Ascending aorta (tissue), 2 donors: ENCODE data around the gene ADRM1. TPM values are rescaled to one million over a fixed set of nuclear protein-coding genes. Genes with fewer than 3 reads are reported as not detected.

ENCODE experiments used
- DNase-seq, 2 donors: peaks; one replicate each; pipeline ENCODE4 v3.0.0-alpha.2; 2019; ENCODE audit warnings: low spot score in 2 of 2
- H3K27ac ChIP-seq, 2 donors: fragments of 200-600 bp; sonication (generic); one replicate each; pipeline ENCODE4 v1.5.1; 2016 to 2017; ENCODE audit warnings: mild to moderate bottlenecking in 1 of 2
- H3K27me3 ChIP-seq: fragments of 200-600 bp; sonication (generic); one replicate; pipeline ENCODE4 v1.5.1; 2017
- H3K36me3 ChIP-seq, 2 donors: fragments of 200-600 bp; sonication (generic); one replicate each; pipeline ENCODE4 v1.5.1; 2016
- H3K4me1 ChIP-seq, 2 donors: fragments of 200-600 bp; sonication (generic); one replicate each; pipeline ENCODE4 v1.5.1; 2016 to 2017; ENCODE audit warnings: mild to moderate bottlenecking in 1 of 2
- H3K4me3 ChIP-seq, 2 donors: fragments of 200-600 bp; sonication (generic); one replicate each; pipeline ENCODE4 v1.5.1; 2016 to 2017; ENCODE audit warnings: mild to moderate bottlenecking in 1 of 2
- H3K9me3 ChIP-seq, 2 donors: fragments of 200-600 bp; sonication (generic); one replicate each; pipeline ENCODE4 v1.5.1; 2016
- intact Hi-C: fragments of 100-400 bp; cut with DNase I; formaldehyde crosslinking; loops from one replicate; pipeline ENCODE4 v1.15.1; 2023
- total RNA-seq: library from RNA; depleted of rRNA; stranded (reverse); fragments of >200 nt; gene quantifications from one replicate; pipeline ENCODE4 v1.1.0, GENCODE V29; 2016
- TF ChIP-seq, protein P1 (sequence below), 3 experiments: fragments of 200-600 bp in 2 of 3; fragments of 450-650 bp in 1 of 3; sonication (generic) in 2 of 3; IDR thresholded peaks; one replicate each; pipeline ENCODE4 v1.5.1; 2016 to 2019; ENCODE audit warnings: antibody characterized with exemption in 3 of 3, mild to moderate bottlenecking in 1 of 3, moderate library complexity in 1 of 3

ADRM1 gene
- total RNA-seq, 1 donor from 2014 or later, result 236 TPM

DNA sequence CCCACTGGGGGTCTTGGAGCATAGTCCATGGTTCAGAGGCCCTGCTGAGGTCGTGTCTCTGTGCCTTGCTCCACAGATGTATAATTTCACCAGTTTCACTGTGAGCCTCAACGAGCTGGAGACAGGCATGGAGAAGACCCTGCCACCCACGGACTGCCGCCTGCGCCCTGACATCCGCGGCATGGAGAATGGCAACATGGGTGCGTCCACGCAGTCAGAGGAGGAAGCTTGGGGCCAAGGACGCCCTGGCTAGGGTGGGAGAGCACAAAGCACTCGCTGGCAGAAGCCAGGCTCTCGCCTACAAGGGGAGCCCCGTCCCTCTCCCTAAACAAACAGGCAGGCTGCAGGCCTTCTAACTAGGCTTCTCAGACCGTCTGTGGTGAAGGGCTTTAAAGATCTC, 13.7 kb upstream of the ADRM1 start:
- H3K27ac ChIP-seq, result no peak overlapping the region
- intact Hi-C loops, result no loop called here
- TF ChIP-seq, protein P1, sequence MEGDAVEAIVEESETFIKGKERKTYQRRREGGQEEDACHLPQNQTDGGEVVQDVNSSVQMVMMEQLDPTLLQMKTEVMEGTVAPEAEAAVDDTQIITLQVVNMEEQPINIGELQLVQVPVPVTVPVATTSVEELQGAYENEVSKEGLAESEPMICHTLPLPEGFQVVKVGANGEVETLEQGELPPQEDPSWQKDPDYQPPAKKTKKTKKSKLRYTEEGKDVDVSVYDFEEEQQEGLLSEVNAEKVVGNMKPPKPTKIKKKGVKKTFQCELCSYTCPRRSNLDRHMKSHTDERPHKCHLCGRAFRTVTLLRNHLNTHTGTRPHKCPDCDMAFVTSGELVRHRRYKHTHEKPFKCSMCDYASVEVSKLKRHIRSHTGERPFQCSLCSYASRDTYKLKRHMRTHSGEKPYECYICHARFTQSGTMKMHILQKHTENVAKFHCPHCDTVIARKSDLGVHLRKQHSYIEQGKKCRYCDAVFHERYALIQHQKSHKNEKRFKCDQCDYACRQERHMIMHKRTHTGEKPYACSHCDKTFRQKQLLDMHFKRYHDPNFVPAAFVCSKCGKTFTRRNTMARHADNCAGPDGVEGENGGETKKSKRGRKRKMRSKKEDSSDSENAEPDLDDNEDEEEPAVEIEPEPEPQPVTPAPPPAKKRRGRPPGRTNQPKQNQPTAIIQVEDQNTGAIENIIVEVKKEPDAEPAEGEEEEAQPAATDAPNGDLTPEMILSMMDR (IDR thresholded peaks at IDR 0.05), result no peak
- DNase-seq, result no peak
- no peaks in the 10 kb centered on the region for H3K9me3 ChIP-seq
- H3K4me1 ChIP-seq, result no peaks in the 10 kb centered on the region
- peaks cover 66 to 86% of the 10 kb centered on the region in 2 donors for H3K36me3 ChIP-seq
- H3K27me3 ChIP-seq, result no peaks in the 10 kb centered on the region
- no peak overlapping the region for H3K4me3 ChIP-seq

DNA sequence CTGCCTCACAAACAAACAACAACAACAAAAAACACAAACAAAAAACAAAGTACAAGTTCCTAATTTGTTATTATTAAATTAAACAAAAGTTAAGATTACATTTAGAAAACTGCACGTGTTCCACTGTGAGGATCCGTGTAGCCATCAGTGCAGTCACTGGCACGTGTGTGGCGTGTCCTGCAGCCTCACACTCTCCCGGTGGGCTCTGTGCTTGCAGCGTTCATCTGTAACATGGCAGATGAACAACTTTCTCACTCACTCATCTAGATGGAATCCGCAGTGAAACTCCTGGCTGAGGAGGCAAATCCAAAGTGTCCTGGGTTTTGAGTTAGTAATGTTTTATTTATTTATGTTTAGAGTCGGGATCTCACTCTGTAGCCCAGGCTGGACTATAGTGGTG, 12.9 kb upstream of the ADRM1 start:
- Histone ChIP-seq H3K36me3 (peaks cover 66 to 85% of the 10 kb centered on the region in 2 donors), H3K4me3 (no peak overlapping the region), H3K27me3 (no peaks in the 10 kb centered on the region), H3K9me3 (no peaks in the 10 kb centered on the region), H3K4me1 (no peaks in the 10 kb centered on the region), H3K27ac (no peak overlapping the region)
- TF ChIP-seq, protein P1 (IDR thresholded peaks at IDR 0.05), result no peak
- DNase-seq, result no peak
- intact Hi-C loops, result no loop called here

DNA sequence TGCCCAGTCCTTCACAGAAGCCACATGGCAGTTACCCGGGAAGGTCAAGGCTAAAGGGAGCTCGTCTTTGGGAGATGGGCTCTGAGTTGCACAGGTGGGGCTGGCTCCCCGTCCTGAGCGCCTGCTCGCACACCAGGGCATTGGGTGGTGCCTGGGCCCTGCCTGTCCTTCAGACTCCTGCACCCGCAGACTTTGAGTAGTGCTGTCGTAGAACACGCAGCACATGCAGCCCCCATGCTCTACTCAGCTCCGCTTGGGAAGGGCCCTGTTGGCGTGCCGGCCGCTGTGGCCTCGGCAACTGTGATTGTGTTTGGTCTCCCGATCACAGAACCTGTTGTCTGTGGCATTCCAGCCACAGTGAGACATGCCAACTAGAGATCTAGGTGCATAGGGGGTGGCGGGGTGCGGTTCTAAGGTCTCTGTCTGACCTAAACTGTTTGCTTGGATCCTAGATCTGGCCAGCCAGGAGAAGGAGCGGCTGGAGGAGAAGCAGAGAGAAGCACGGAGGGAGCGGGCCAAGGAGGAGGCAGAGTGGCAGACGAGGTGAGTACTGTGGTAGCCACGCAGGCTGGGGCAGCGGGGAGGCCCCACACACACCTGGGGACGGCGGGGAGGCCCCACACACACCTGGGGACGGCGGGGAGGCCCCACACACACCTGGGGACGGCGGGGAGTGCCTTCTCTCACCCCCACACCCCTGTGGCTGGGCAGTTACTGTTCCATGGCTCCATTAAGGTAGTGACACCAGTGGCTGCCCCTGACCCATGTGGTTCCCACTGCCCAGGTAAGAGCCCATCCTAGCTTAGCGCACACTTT, 11.3 kb upstream of the ADRM1 start:
- TF ChIP-seq, protein P1 (IDR thresholded peaks at IDR 0.05), result no peak
- H3K4me1 ChIP-seq, result no peaks in the 10 kb centered on the region
- peaks cover 67 to 85% of the 10 kb centered on the region in 2 donors for H3K36me3 ChIP-seq
- no peak overlapping the region for H3K4me3 ChIP-seq
- H3K27me3 ChIP-seq, result no peaks in the 10 kb centered on the region
- H3K9me3 ChIP-seq, result no peaks in the 10 kb centered on the region
- H3K27ac ChIP-seq, result no peak overlapping the region
- intact Hi-C loops, result no loop called here
- DNase-seq, result no peak

DNA sequence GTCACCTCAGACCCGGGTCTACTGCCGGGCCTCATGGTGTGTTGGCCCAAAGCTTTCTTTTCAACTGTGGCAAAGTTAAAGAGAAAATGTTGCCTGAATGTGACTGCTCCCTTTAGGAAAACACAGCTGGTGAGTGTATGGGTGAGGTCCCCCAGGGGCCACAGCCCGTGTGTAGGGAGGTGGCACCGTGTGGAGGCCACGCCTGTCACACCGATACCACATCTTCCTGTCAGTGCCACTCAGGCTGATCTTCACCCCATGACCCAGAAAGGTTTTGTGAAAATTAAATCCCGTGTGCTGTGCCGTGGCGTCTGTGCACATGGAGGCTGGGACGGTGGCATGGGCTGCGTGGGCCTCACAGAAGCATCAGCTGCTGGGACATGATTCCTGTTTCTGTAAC, 10.7 kb upstream of the ADRM1 start:
- TF ChIP-seq, protein P1 (IDR thresholded peaks at IDR 0.05), result no peak
- Histone ChIP-seq H3K36me3 (peaks cover 69 to 85% of the 10 kb centered on the region in 2 donors), H3K27ac (no peak overlapping the region), H3K4me3 (no peak overlapping the region), H3K27me3 (no peaks in the 10 kb centered on the region), H3K9me3 (no peaks in the 10 kb centered on the region), H3K4me1 (no peaks in the 10 kb centered on the region)
- intact Hi-C loops, result no loop called here
- DNase-seq, result no peak

DNA sequence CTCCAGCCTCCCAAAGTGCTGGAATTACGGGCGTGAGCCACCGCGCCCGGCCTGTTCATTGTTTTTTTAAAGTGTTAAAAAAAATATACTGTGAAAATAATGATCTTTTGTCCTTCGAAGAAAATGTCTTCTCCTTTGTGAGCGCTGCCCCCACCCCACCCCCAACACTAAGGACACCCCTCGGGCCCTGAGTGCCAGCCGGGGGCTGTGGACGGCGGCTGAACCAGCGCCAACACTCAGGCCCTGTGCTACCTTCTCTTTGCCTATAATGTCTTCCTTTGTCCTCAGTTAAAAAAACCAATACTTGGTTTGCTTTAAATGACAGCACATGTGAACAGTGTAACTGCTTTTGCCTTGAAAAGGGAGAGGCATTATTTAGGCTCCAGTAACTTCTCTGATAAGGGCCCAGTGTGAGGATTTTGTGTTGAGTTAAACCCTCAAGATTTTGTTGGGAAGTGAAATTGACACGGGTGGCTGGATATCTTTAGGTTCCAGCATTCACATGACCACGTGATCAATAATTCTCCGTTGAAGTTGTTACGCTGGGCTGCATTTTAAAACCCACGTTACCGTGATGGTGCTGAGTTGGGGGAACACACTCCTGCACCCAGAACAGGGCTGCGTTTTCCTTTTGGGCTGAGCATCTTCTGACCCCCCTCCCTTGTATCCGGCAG, 9.5 kb upstream of the ADRM1 start:
- H3K27me3 ChIP-seq, result no peaks in the 10 kb centered on the region
- no peak overlapping the region for H3K4me3 ChIP-seq
- TF ChIP-seq, protein P1 (IDR thresholded peaks at IDR 0.05), result no peak
- no peak for DNase-seq
- peaks cover 75 to 76% of the 10 kb centered on the region in 2 donors for H3K36me3 ChIP-seq
- no peaks in the 10 kb centered on the region for H3K9me3 ChIP-seq
- H3K4me1 ChIP-seq, result no peaks in the 10 kb centered on the region
- intact Hi-C loops, result no loop called here
- H3K27ac ChIP-seq, result no peak overlapping the region
